Left lung (tissue), 10 donors: ENCODE data around the gene TAF1L. TPM values are rescaled to one million over a fixed set of nuclear protein-coding genes. Genes with fewer than 3 reads are reported as not detected.

ENCODE experiments used
- ATAC-seq: fragments of 200-7000 bp; cut with Tn5 transposase; one replicate; pipeline ENCODE4 v1.9.1; 2020; ENCODE audit warnings: moderate library complexity
- DNase-seq, 4 donors: peaks; one replicate each; pipeline ENCODE4 v3.0.0-alpha.2; 2013 to 2020
- H3K27ac ChIP-seq, 2 donors: fragments of 200-600 bp; sonication (generic) in 1 of 2; one replicate each; pipeline versions ENCODE4 v1.5.0 to v1.8.0; 2020 to 2021
- H3K27me3 ChIP-seq, 2 donors: fragments of 200-600 bp; sonication (generic) in 1 of 2; one replicate each; pipeline versions ENCODE4 v1.5.0 to v1.8.0; 2020 to 2021
- H3K36me3 ChIP-seq, 2 donors: fragments of 200-600 bp; sonication (generic) in 1 of 2; one replicate each; pipeline versions ENCODE4 v1.5.0 to v1.8.0; 2020 to 2021
- H3K4me1 ChIP-seq, 2 donors: fragments of 200-600 bp; one replicate each; pipeline ENCODE4 v1.8.0; 2021
- H3K4me3 ChIP-seq, 2 donors: fragments of 200-600 bp; sonication (generic) in 1 of 2; one replicate each; pipeline versions ENCODE4 v1.5.0 to v1.8.0; 2020 to 2021; ENCODE audit warnings: mild to moderate bottlenecking in 1 of 2
- H3K9me3 ChIP-seq, 2 donors: fragments of 200-600 bp; sonication (generic) in 1 of 2; one replicate each; pipeline versions ENCODE4 v1.5.0 to v1.8.0; 2020 to 2021
- CTCF ChIP-seq, 2 donors: fragments of 200-600 bp; sonication (generic) in 1 of 2; IDR thresholded peaks; one replicate each; pipeline versions ENCODE4 v1.5.0 to v1.8.0; 2021; ENCODE audit warnings: antibody characterized with exemption in 2 of 2
- intact Hi-C, 2 donors: fragments of 100-400 bp; cut with DNase I; formaldehyde crosslinking; loops; one replicate each; pipeline versions ENCODE4 v1.11.2 to v1.14.2; 2022
- polyA plus RNA-seq, 6 donors: library from polyadenylated mRNA; unstranded; fragments of 120-200 nt; gene quantifications; one replicate each; pipeline ENCODE4 v1.2.1, GENCODE V29; 2013; ENCODE audit not compliant: insufficient read length in 6 of 6
- total RNA-seq, 2 donors: library from RNA; stranded (reverse); fragmentation: NEBNext Ultra II Directional; extraction: Animal tissue kit (Norgen Biotek cat#: 25700); gene quantifications; one replicate each; pipeline ENCODE4 v1.2.1, GENCODE V29; 2021
- donor health status: DM: no; HTN: yes; CAD: no.
- donor health status: DM: no; HTN: no; CAD: no.

The TAF1L gene
- total and polyA plus RNA-seq, 8 donors, result 0.03 to 0.22 (median 0.11) TPM; not detected in 1

GRCh38 chr9:32581512-32582143 lies 53.8 kb downstream of the TAF1L start:
- H3K36me3 ChIP-seq, result no peaks in the 10 kb centered on the region
- H3K9me3 ChIP-seq, result no peaks in the 10 kb centered on the region
- ATAC-seq, result peak; percentile 68
- H3K27ac ChIP-seq, result no peak overlapping the region
- H3K4me3 ChIP-seq, result no peak overlapping the region
- peak in 2 of 4 donors; percentile 18 to 53 for DNase-seq
- TF ChIP-seq CTCF (IDR thresholded peaks at IDR 0.05), result peak; percentile 26 to 29
- H3K27me3 ChIP-seq, result peaks cover 0 to 18% of the 10 kb centered on the region in 2 donors
- H3K4me1 ChIP-seq, result no peaks in the 10 kb centered on the region
- intact Hi-C loops, result loop anchor here in 1 of 2 donors (2.0 kb wide), 1 partner anchor 203 kb away; no protein-coding TSS in a partner anchor

- Histone ChIP-seq H3K9me3 (no peaks in the 10 kb centered on the region), H3K36me3 (no peaks in the 10 kb centered on the region), H3K27me3 (peaks cover 0 to 18% of the 10 kb centered on the region in 2 donors), H3K27ac (no peak overlapping the region), H3K4me1 (no peaks in the 10 kb centered on the region), H3K4me3 (no peak overlapping the region)
- intact Hi-C loops, result loop anchor here in 1 of 2 donors (2.0 kb wide), 1 partner anchor 202 kb away; no protein-coding TSS in a partner anchor
- no peak for DNase-seq
- no peak for TF ChIP-seq CTCF (IDR thresholded peaks at IDR 0.05)
- no peak for ATAC-seq
Observed at GRCh38 chr9:32580631-32581300, 54.7 kb downstream of the TAF1L start.

GRCh38 chr9:32579706-32580331 lies 55.6 kb downstream of the TAF1L start:
- no peaks in the 10 kb centered on the region for H3K4me1 ChIP-seq
- no peak overlapping the region for H3K4me3 ChIP-seq
- intact Hi-C loops, result loop anchor here (2.0 to 10.0 kb wide), 3 partner anchors 145 to 201 kb away; partner anchors contain the start of gene ACO1 (in 1 of the 2)
- no peaks in the 10 kb centered on the region for H3K9me3 ChIP-seq
- peak; percentile 59 for ATAC-seq
- peak; percentile 45 to 76 (median 57) for DNase-seq
- no peak overlapping the region for H3K27ac ChIP-seq
- no peaks in the 10 kb centered on the region for H3K36me3 ChIP-seq
- H3K27me3 ChIP-seq, result peaks cover 0 to 18% of the 10 kb centered on the region in 2 donors
- peak; percentile 88 to 90 for TF ChIP-seq CTCF (IDR thresholded peaks at IDR 0.05)

Other genes starting within 250 kb of the TAF1L start
- gene RIGI, start 109.5 kb downstream of the TAF1L start, total RNA-seq, result 10 to 100 TPM; 13.7 to 15.6 TPM
- gene RIGI, start 109.5 kb downstream of the TAF1L start, polyA plus RNA-seq, result 10 to 100 TPM; 11.2 to 14.6 (median 13.3) TPM
- 10 to 100 TPM in 1 of 2 donors, 1 to 10 TPM in 1; 8.0 to 14.4 TPM for gene SMIM27, start 83.3 kb downstream of the TAF1L start, total RNA-seq
- 10 to 100 TPM in 5 of 6 donors, 1 to 10 TPM in 1; 9.5 to 13.0 (median 11.4) TPM for gene SMIM27, start 83.3 kb downstream of the TAF1L start, polyA plus RNA-seq
- 10 to 100 TPM; 13.2 to 15.1 TPM for gene TOPORS, start 83.1 kb downstream of the TAF1L start, total RNA-seq
- gene TOPORS, start 83.1 kb downstream of the TAF1L start, polyA plus RNA-seq, result 10 to 100 TPM; 25.8 to 32.5 (median 28.9) TPM
- 10 to 100 TPM; 44.1 to 51.2 TPM for gene NDUFB6, start 62.5 kb downstream of the TAF1L start, total RNA-seq
- gene NDUFB6, start 62.5 kb downstream of the TAF1L start, polyA plus RNA-seq, result 10 to 100 TPM; 51.0 to 61.0 (median 53.1) TPM
- gene TMEM215, start 147.9 kb upstream of the TAF1L start, total RNA-seq, result not detected
- under 1 TPM in 1 of 6 donors, not detected in 5; 0.07 TPM for gene TMEM215, start 147.9 kb upstream of the TAF1L start, polyA plus RNA-seq